ENCODE results near the gene TSPAN9. TPM values are rescaled to one million over a fixed set of nuclear protein-coding genes. Genes with fewer than 3 reads are reported as not detected.

Gene TSPAN9
- total and polyA plus RNA-seq, 9 of the 15 experiments (the other 6 are each of a cell fraction or from before 2014, with no cell fraction given), result 0.23 to 2.1 (median 0.60) TPM; not detected in 2

- no peaks in the 10 kb centered on the region for H3K36me3 ChIP-seq (ENCODE audit: control insufficient read depth, insufficient read depth, low read length)
- intact Hi-C loops (cut with micrococcal nuclease) (loop anchor here (10.0 kb wide), 1 partner anchor 199 kb away; no protein-coding TSS in a partner anchor), in situ Hi-C loops (cut with MboI) (no loop called here)
- H4K20me1 ChIP-seq (replicated peaks; ENCODE audit: control insufficient read depth, insufficient read depth, low read length), result no peaks in the 10 kb centered on the region; the same call in 1 of the 2 replicates
- no peaks in the 10 kb centered on the region for H3K9me1 ChIP-seq (ENCODE audit: control insufficient read depth, insufficient read depth, low read length)
- no peak overlapping the region for H3K27ac ChIP-seq (ENCODE audit: extremely low read depth, low read depth, low read length)
- peaks cover 2 to 19% of the 10 kb centered on the region in 2 experiments; a peak in 3 of 5 replicates for H3K4me1 ChIP-seq (replicated peaks in 1 of 2; ENCODE audit: control insufficient read depth in 2 of 2, insufficient read depth in 2 of 2, low read length in 2 of 2)
- H3K27me3 ChIP-seq (ENCODE audit: control insufficient read depth in 2 of 2, insufficient read depth in 2 of 2, low read length in 2 of 2), result peaks cover 7 to 9% of the 10 kb centered on the region in 2 experiments
- DNase-seq (ENCODE audit: extremely low read depth in 1 of 4, low spot score in 3 of 4) (no peak), FAIRE-seq (no peak), ATAC-seq (no peak)
- WGBS (ENCODE audit: insufficient coverage, low coverage, missing lambda C conversion rate), result 26% methylated on average over 6 of the region's 6 CpGs
- ChIA-PET POLR2A (no interaction called here), CTCF (ENCODE audit: low intra/inter-chr PET ratio) (no interaction called here)
- no peak overlapping the region for H3K9ac ChIP-seq (ENCODE audit: insufficient read depth in 1 of 2, low read depth in 2 of 2, low read length in 2 of 2)
- no peak overlapping the region for H3K4me3 ChIP-seq
- no peak overlapping the region for H3K4me2 ChIP-seq (ENCODE audit: insufficient read depth, low read length)
- TF ChIP-seq E2F5 (CRISPR knock-in tag; IDR thresholded peaks at IDR 0.05) (no peak), TOE1 (IDR thresholded peaks at IDR 0.05; ENCODE audit: borderline replicate concordance) (no peak), TOE1 (CRISPR knock-in tag; IDR thresholded peaks at IDR 0.05; ENCODE audit: borderline replicate concordance, low read depth) (no peak), SIX5 (IDR thresholded peaks at IDR 0.05; ENCODE audit: borderline replicate concordance in 1 of 2, insufficient read depth in 1 of 2, low read depth in 1 of 2, low read length in 2 of 2) (no peak)
- H2AFZ ChIP-seq (ENCODE audit: low read depth, low read length), result no peak overlapping the region
- H3K79me2 ChIP-seq (ENCODE audit: control insufficient read depth, insufficient read depth, low read length), result no peaks in the 10 kb centered on the region
- no peaks in the 10 kb centered on the region for H3K9me3 ChIP-seq (replicated peaks; ENCODE audit: control insufficient read depth, insufficient read depth, low read depth, low read length)
- BruUV-seq (replicated peaks), result no TSS peak
Measured at GRCh38 chr12:3075315-3075714, 1.9 kb upstream of the TSPAN9 start.

Measured in K562 (cell line).